ENCODE results near the gene RPGRIP1L. TPM values are rescaled to one million over a fixed set of nuclear protein-coding genes. Genes with fewer than 3 reads are reported as not detected.
"Not testable (repeated sequence)": the region's sequence is repeated elsewhere in the genome, so short reads cannot be mapped to it uniquely, and the experiment has no call there.

RPGRIP1L gene
- total RNA-seq, 1 donor from 2014 or later: 11.3 TPM

DNA sequence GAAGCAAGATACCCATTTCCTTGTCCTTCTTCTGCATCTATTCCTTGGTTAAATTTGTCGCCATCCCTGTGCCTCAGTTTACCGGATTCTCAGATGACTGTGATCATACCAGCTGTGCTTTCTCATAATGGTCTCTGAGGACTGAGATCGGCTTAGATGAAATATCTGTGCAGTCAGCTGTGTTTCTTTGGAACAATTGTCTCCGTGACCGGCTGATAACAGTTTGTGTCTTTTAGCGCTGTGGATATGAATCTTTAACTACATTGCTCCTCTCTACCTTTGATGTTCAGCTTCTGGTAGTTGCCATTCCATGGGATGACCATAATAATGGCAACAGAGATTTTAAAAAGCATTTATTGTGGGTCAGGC is 770 bp upstream of the RPGRIP1L start:
- TF ChIP-seq, protein P1, sequence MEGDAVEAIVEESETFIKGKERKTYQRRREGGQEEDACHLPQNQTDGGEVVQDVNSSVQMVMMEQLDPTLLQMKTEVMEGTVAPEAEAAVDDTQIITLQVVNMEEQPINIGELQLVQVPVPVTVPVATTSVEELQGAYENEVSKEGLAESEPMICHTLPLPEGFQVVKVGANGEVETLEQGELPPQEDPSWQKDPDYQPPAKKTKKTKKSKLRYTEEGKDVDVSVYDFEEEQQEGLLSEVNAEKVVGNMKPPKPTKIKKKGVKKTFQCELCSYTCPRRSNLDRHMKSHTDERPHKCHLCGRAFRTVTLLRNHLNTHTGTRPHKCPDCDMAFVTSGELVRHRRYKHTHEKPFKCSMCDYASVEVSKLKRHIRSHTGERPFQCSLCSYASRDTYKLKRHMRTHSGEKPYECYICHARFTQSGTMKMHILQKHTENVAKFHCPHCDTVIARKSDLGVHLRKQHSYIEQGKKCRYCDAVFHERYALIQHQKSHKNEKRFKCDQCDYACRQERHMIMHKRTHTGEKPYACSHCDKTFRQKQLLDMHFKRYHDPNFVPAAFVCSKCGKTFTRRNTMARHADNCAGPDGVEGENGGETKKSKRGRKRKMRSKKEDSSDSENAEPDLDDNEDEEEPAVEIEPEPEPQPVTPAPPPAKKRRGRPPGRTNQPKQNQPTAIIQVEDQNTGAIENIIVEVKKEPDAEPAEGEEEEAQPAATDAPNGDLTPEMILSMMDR (conservative IDR thresholded peaks at IDR 0.05; ENCODE audit: low read depth, low read length): no peak
- H3K4me3 ChIP-seq (ENCODE audit: low read depth, low read length): peak overlapping the region; percentile 92
- DNase-seq (ENCODE audit: low read depth): no peak

DNA sequence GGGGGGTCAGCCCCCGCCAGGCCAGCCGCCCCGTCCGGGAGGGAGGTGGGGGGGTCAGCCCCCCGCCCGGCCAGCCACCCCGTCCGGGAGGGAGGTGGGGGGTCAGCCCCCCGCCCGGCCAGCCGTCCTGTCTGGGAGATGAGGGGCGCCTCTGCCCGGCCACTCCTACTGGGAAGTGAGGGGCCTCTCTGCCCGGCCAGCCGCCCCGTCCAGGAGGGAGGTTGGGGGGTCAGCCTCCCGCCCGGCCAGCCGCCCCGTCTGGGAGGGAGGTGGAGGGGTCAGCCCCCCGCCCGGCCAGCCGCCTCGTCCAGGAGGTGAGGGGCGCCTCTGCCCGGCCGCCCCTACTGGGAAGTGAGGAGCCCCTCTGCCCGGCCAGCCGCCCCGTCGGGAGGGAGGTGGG is 5.4 kb downstream of the RPGRIP1L start:
- not testable (repeated sequence) for H3K4me3 ChIP-seq (ENCODE audit: low read depth, low read length)

DNA sequence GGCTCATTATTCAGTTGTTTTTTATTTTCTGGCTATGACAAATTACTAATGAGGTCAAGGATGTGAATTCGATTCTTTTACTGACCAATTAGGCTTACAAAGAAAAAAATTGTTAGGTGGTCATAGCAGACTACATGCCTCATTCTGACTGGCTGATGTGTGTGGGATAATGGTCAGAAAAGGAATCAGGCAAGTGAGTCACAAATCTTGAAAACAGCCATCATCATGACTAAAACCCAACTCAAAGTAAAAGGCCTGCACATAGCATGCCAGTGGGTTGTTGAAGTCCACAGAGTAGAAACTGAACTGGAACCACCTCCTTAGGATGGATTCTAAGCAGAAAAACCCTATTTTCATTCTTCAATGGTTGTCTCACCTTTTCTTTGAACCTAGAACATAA is 8.6 kb downstream of the RPGRIP1L start:
- peak; percentile 25 for DNase-seq (ENCODE audit: low read depth)
- TF ChIP-seq, protein P1 (conservative IDR thresholded peaks at IDR 0.05; ENCODE audit: low read depth, low read length): no peak
- H3K4me3 ChIP-seq (ENCODE audit: low read depth, low read length): no peak overlapping the region

More for the DNA sequence above, 5.4 kb downstream of the RPGRIP1L start:
- not testable (repeated sequence) for DNase-seq (ENCODE audit: low read depth)

DNA sequence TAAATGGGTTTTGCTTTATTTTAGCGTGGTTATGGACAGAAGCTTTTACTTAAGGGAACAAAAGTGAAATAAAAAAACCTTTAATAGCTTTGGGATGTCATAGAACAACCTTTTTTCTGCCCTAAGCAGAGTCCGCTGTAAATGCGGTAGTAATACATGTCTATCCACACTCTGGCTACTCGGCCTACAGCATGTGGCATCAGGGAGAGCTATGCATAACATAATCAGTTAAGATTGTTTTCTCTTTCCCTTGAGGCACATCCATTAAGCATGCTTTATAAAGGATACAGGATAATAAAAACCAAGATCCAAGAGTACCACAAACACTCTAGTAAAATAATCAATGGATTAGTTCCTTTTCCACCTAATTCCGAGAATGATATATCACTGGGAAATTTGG is 10.3 kb downstream of the RPGRIP1L start:
- TF ChIP-seq, protein P1 (conservative IDR thresholded peaks at IDR 0.05; ENCODE audit: low read depth, low read length): no peak
- no peak overlapping the region for H3K4me3 ChIP-seq (ENCODE audit: low read depth, low read length)
- DNase-seq (ENCODE audit: low read depth): no peak

DNA sequence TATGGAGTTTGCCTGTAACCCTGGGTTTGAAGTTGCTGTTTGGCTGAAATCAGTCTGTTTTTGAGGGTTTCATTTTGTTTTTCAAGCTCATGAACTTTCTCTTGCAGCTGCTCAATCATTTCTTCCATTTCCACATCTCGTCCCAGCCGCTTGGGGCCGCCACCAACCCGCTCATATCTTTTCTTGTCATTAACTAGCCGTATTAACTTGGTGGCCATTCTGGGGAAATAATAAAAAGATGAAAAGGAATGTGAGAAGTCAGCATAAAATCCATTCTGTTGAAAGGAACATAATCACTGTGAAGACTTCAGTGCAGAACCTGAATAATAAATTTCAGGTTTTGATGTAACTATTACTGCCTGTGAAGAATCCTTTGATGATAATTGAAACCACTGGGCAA is 11.5 kb downstream of the RPGRIP1L start:
- TF ChIP-seq, protein P1 (conservative IDR thresholded peaks at IDR 0.05; ENCODE audit: low read depth, low read length): no peak

DNA sequence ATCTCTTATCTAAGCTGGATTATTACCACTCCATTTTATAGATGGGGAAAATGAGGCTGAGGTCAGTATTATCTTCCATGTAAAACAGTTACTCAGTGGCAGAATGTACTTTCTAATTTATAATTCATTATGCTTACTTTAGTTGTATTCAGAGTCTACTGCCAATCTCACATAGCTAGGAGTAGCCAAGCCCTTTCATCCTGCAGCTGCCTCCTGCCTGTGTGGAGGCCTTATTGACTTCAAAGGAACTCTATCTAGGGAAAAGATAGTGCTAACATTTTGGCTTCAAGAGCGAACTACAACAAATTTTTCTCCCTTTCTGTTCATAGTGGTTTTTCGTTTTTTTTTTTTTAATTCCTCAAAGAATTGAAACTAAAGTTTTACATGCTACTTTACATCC is 12.9 kb downstream of the RPGRIP1L start:
- no peak overlapping the region for H3K4me3 ChIP-seq (ENCODE audit: low read depth, low read length)
- no peak for DNase-seq (ENCODE audit: low read depth)
- TF ChIP-seq, protein P1 (conservative IDR thresholded peaks at IDR 0.05; ENCODE audit: low read depth, low read length): no peak

More for the DNA sequence above, 11.5 kb downstream of the RPGRIP1L start:
- H3K4me3 ChIP-seq (ENCODE audit: low read depth, low read length): no peak overlapping the region
- no peak for DNase-seq (ENCODE audit: low read depth)

DNA sequence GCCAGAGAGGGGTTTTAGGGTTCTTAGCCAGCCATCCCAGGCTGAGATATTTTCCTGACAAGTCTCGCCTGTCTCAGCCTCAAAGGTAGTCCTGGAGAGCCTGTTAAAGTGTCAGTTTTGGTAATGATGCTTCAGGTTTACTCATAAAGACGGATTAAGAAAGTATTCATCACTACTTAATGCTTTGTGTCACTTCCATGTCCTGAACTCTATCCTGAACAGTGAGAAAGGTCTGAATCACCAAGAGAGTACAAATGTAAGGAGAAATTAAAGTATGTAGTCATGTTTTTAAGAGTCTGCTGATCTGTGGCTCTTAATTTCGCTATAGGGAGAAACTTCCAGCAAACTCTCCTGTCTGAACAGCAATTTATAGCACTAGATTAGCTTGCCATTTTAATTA is 14.0 kb downstream of the RPGRIP1L start:
- no peak for DNase-seq (ENCODE audit: low read depth)
- no peak overlapping the region for H3K4me3 ChIP-seq (ENCODE audit: low read depth, low read length)
- TF ChIP-seq, protein P1 (conservative IDR thresholded peaks at IDR 0.05; ENCODE audit: low read depth, low read length): no peak

DNA sequence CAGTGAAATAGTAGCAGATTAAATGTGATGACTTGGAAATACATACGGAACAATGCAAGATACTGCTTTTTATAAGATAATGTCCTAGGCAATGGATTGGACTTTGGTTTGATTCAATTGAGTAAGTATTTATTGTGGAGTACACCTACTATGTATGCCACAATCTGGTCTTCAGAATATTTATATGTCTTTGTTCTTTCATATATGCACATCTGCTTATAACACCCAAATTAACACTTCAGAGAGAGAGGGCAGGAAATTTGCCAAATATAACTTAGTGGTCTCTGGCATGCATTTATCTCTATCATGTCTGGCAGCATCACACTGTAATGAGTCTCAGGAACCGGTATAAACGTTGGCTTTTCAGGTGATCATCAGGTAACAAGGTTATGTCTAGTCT is 16.9 kb downstream of the RPGRIP1L start:
- H3K4me3 ChIP-seq (ENCODE audit: low read depth, low read length): no peak overlapping the region
- TF ChIP-seq, protein P1 (conservative IDR thresholded peaks at IDR 0.05; ENCODE audit: low read depth, low read length): no peak
- DNase-seq (ENCODE audit: low read depth): no peak

DNA sequence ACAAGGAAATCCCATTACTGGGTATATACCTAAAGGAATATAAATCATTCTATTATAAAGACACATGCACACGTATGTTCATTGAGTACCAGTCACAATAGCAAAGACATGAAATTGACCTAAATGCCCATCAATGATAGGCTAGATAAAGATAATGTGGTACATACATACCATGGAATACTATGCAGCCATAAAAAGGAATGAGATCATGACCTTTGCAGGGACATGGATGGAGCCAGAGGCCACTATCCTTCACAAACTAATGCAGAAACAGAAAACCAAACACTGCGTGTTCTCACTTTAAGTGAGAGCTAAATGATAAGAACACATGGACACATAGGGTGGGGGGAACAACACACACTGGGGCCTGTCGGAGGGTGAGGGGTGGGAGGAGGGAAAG is 18.3 kb downstream of the RPGRIP1L start:
- DNase-seq (ENCODE audit: low read depth): not testable (repeated sequence)

More for the DNA sequence above, 18.3 kb downstream of the RPGRIP1L start:
- H3K4me3 ChIP-seq (ENCODE audit: low read depth, low read length): not testable (repeated sequence)

All from epithelial cell of proximal tubule (primary cell).